Measurements from ENCODE around the gene POU4F2.
A peak's percentile ranks its signal among the peaks of the same experiment; 100 is the strongest.

The POU4F2 gene, protein sequence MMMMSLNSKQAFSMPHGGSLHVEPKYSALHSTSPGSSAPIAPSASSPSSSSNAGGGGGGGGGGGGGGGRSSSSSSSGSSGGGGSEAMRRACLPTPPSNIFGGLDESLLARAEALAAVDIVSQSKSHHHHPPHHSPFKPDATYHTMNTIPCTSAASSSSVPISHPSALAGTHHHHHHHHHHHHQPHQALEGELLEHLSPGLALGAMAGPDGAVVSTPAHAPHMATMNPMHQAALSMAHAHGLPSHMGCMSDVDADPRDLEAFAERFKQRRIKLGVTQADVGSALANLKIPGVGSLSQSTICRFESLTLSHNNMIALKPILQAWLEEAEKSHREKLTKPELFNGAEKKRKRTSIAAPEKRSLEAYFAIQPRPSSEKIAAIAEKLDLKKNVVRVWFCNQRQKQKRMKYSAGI

GRCh38 chr4:146638786-146639505 lies at the start of gene POU4F2:
Gene POU4F2, plus strand, starts transcription at chr4:146638893. Its CDS starts 248 bp downstream, at chr4:146639141.
- DNase-seq, result peak; percentile 41

- DNase-seq, result no peak
Measured at GRCh38 chr4:146590801-146591200, 47.9 kb upstream of the POU4F2 start.

DNA sequence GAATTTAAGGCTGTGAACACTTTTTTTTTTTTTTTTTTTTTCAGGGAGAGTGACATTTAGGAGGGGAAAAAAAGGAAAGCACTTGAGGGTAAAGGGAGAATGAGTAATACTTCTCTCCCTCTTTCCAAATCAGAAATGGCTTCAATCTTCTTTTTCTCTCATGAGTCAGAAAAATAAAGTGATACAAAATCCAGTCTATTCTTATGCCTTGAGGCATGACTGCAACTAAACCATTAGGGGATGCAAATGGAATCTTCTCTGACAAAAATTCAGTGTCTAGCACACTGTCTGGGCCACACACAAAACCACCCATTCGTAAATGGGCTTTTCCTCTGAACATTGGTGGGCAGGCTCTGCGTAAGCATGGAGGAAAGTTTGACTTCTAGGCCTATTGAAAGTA lies 46.7 kb upstream of the POU4F2 start:
- no peak for DNase-seq

GRCh38 chr4:146632770-146633470 lies 5.8 kb upstream of the POU4F2 start:
- DNase-seq, result no peak

DNA sequence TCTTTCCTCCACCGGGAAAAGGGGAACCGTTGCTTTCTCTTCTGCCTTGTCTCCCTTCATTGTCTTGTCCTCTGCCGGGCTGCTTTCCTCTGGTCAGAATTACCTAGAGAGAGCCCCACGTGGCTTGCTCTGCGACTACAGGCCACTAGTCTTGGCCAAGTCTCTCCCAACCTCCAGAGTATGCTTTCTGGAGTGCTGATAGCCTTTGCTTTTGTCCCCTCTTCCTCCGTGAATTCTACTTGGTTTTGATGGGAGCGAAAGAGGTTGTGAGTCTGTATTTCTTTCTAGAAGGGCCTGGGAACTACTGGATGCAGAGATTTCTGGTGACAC lies 5.3 kb upstream of the POU4F2 start:
- no peak for DNase-seq

- no peak for DNase-seq
Measured at GRCh38 chr4:146634825-146635224, 3.9 kb upstream of the POU4F2 start.

GRCh38 chr4:146637621-146638332 lies 916 bp upstream of the POU4F2 start:
- DNase-seq, result no peak

- no peak for DNase-seq
Measured at GRCh38 chr4:146638333-146638785, 334 bp upstream of the POU4F2 start.

GRCh38 chr4:146639506-146639932 lies 826 bp downstream of the POU4F2 start:
- no peak for DNase-seq

DNA sequence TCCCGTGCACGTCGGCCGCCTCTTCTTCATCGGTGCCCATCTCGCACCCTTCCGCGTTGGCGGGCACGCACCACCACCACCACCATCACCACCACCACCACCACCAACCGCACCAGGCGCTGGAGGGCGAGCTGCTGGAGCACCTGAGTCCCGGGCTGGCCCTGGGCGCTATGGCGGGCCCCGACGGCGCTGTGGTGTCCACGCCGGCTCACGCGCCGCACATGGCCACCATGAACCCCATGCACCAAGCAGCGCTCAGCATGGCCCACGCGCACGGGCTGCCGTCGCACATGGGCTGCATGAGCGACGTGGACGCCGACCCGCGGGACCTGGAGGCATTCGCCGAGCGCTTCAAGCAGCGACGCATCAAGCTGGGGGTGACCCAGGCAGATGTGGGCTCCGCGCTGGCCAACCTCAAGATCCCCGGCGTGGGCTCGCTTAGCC lies 1.4 kb downstream of the POU4F2 start:
- no peak for DNase-seq

DNA sequence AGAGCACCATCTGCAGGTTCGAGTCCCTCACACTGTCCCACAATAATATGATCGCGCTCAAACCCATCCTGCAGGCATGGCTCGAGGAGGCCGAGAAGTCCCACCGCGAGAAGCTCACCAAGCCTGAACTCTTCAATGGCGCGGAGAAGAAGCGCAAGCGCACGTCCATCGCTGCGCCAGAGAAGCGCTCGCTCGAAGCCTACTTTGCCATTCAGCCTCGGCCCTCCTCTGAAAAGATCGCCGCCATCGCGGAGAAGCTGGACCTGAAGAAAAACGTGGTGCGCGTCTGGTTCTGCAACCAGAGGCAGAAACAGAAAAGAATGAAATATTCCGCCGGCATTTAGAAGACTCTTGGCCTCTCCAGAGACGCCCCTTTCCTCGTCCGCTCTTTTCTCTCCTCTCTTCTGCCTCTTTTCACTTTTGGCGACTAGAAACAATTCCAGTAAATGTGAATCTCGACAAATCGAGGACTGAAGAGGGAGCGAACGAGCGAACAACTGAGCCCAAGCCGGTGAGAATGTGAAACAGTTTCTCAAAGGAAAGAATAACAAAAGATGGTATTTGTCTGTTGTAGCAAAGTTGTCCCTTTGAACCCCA lies 1.9 kb downstream of the POU4F2 start:
- no peak for DNase-seq

GRCh38 chr4:146641762-146642161 lies 3.1 kb downstream of the POU4F2 start:
- no peak for DNase-seq

DNA sequence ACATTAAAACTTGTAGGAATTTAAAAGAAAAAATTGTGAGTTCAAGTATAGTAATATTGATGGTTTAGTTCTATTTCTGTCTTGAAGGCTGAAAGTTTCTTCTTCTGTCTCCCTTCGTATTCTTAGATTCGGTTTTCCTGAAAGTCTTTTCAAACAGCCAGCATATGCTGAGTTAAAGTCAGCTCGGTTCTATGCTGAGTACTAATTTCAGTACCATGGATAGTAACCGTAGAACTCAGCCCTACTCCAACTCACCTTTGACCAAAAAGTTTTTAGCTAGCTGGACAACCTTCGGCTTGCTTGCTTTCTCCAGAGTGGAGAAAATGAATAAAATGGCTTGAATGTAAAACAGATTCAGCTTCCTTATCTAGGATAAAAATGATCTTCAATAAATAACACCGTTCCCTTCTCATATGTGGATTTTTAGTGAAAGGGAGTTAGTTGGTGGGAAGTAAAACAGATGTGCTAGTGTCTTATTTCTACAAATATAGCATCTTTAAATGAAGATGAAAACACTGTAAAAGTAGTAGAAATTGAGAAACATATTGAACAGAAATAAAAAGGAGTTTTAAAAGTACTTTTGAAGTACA lies 5.2 kb downstream of the POU4F2 start:
- DNase-seq, result no peak

GRCh38 chr4:146645921-146646320 lies 7.2 kb downstream of the POU4F2 start:
- no peak for DNase-seq

DNA sequence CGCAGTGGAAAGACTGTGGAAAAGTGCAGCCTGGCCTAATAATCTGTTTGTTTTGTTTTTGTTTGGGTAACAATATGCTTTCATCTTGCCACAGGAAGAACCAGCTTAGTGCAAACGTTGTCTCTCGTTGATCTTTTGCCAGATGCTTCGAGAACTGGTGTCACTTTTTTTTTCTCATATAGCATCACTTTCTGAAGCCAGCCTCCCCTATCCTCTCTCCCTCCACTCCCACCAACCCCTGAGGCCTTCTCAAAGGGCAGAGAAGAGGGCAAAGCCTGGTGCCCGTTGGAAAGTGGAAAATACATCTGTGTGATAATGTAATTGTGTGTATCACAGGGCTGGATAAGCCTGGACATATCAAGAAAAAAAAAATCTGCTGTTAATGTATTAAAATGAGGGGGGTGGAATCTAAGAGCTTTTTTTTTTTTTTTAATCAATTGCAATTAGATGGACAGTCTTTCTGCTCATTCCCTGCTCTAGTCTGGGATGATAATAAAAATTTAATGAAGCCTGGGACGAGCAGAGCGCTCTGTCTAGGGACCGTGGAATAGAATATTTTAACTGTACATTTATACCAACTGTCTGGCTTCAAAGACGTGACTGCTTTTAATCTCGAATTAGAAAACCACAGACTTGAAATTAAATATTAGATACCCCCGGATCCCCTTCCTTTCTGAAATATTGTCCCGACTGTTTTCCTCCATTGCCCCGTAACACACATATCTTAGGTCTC lies 8.1 kb downstream of the POU4F2 start:
- no peak for DNase-seq

- no peak for DNase-seq
Measured at GRCh38 chr4:146647615-146648460, 9.1 kb downstream of the POU4F2 start.

GRCh38 chr4:146648461-146648783 lies 9.7 kb downstream of the POU4F2 start:
- no peak for DNase-seq

- no peak for DNase-seq
Measured at GRCh38 chr4:146649232-146649631, 10.5 kb downstream of the POU4F2 start.

GRCh38 chr4:146650034-146650433 lies 11.3 kb downstream of the POU4F2 start:
- DNase-seq, result no peak

- no peak for DNase-seq
Measured at GRCh38 chr4:146654687-146655520, 16.2 kb downstream of the POU4F2 start.
